Esophagus squamous epithelium (tissue), 4 donors: ENCODE results near the gene LRP1B.

Experiments
- POLR2A ChIP-seq, 4 donors: fragments of 450-650 bp; IDR thresholded peaks; one replicate each; pipeline ENCODE4 v1.6.1; 2017; ENCODE audit warnings: antibody characterized with exemption in 4 of 4, mild to moderate bottlenecking in 4 of 4, moderate library complexity in 3 of 4
- TF ChIP-seq, protein P1 (sequence below), 6 experiments: fragments of 450-650 bp in 4 of 6; fragments of 200-600 bp in 2 of 6; sonication (generic) in 2 of 6; IDR thresholded peaks; one replicate each; pipeline ENCODE4 v1.5.1; 2016 to 2019; ENCODE audit warnings: antibody characterized with exemption in 6 of 6, mild to moderate bottlenecking in 4 of 6, moderate library complexity in 4 of 6

DNA sequence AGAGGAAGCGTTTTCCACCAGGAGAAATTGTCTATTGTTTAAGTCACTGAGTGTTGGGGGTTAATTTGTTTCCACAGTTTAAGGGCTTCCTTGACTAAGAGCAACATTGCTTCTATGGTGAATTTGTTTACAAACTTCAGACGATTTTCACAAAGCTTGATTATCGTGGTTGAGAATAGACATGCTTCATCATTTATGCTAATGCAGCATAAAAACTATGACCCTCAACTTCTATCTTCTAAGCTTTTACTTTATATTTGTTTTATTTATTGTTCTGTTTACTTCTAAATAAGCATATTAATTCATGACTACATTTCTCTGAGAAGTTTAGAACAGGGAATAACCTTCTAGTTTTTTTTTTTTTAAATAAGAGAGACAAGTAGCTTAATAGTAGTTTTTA lies 483.5 kb downstream of the LRP1B start:
- TF ChIP-seq, protein P1, sequence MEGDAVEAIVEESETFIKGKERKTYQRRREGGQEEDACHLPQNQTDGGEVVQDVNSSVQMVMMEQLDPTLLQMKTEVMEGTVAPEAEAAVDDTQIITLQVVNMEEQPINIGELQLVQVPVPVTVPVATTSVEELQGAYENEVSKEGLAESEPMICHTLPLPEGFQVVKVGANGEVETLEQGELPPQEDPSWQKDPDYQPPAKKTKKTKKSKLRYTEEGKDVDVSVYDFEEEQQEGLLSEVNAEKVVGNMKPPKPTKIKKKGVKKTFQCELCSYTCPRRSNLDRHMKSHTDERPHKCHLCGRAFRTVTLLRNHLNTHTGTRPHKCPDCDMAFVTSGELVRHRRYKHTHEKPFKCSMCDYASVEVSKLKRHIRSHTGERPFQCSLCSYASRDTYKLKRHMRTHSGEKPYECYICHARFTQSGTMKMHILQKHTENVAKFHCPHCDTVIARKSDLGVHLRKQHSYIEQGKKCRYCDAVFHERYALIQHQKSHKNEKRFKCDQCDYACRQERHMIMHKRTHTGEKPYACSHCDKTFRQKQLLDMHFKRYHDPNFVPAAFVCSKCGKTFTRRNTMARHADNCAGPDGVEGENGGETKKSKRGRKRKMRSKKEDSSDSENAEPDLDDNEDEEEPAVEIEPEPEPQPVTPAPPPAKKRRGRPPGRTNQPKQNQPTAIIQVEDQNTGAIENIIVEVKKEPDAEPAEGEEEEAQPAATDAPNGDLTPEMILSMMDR (IDR thresholded peaks at IDR 0.05): no peak
- TF ChIP-seq POLR2A (IDR thresholded peaks at IDR 0.05): no peak
